Adrenal gland (tissue), 12 donors: ENCODE results near the gene MEGF11. TPM values are rescaled to one million over a fixed set of nuclear protein-coding genes. Genes with fewer than 3 reads are reported as not detected.

ENCODE experiments used
- DNase-seq, 7 donors: peaks; one replicate each; pipeline ENCODE4 v3.0.0-alpha.2; 2019 to 2020
- H3K27ac ChIP-seq, 5 donors: fragments of 200-600 bp; sonication (generic) in 4 of 5; 1 replicate in 3 of 5; 2 replicates in 2 of 5; pipeline versions ENCODE4 v1.5.1 to v1.8.0; 2016 to 2020; ENCODE audit warnings: mild to moderate bottlenecking in 1 of 5
- H3K27me3 ChIP-seq: fragments of 200-600 bp; 2 replicates; pipeline ENCODE4 v1.8.0; 2021
- H3K36me3 ChIP-seq, 2 donors: fragments of 200-600 bp; replicated peaks in 1 of 2; 1 replicate in 1 of 2; 2 replicates in 1 of 2; pipeline versions ENCODE4 v1.5.1 to v1.8.0; 2018 to 2022
- H3K4me1 ChIP-seq, 2 donors: fragments of 200-600 bp; replicated peaks in 1 of 2; 1 replicate in 1 of 2; 2 replicates in 1 of 2; pipeline versions ENCODE4 v1.5.1 to v1.8.0; 2018 to 2021
- H3K4me3 ChIP-seq, 4 donors: fragments of 200-600 bp; sonication (generic) in 3 of 4; one replicate each; pipeline ENCODE4 v1.5.1; 2016 to 2018
- H3K9me3 ChIP-seq, 3 donors: fragments of 200-600 bp; sonication (generic) in 1 of 3; replicated peaks in 1 of 3; 1 replicate in 2 of 3; 2 replicates in 1 of 3; pipeline versions ENCODE4 v1.5.1 to v1.8.0; 2016 to 2021
- POLR2A ChIP-seq, 2 donors: fragments of 450-650 bp; IDR thresholded peaks; one replicate each; pipeline ENCODE4 v1.6.1; 2017; ENCODE audit warnings: antibody characterized with exemption in 2 of 2, mild to moderate bottlenecking in 2 of 2, moderate library complexity in 1 of 2
- whole genome bisulfite sequencing, 4 donors: extraction: QIAGEN DNeasy Blood & Tissue Kit in 2 of 4; methylation state at CpG; one replicate each; pipeline versions ENCODE4 v1.1.5 to v1.1.7; 2013 to 2017; 5-methylcytosine and 5-hydroxymethylcytosine counted together
- intact Hi-C, 2 donors: fragments of 100-400 bp; cut with DNase I; formaldehyde crosslinking; loops; one replicate each; pipeline versions ENCODE4 v1.14.1 to v1.15.0; 2022 to 2023
- polyA plus RNA-seq, 3 donors: library from polyadenylated mRNA; stranded (reverse); fragments of 200-250 nt in 2 of 3; fragments of 350-450 nt in 1 of 3; fragmentation: Illumina TruSeq in 1 of 3; extraction: RNeasy Lipid Tissue Mini Kit (QIAGEN cat#74804) in 1 of 3; gene quantifications; one replicate each; pipeline ENCODE4 v1.2.3, GENCODE V29; 2013 to 2014
- total RNA-seq, 9 donors: library from RNA; depleted of rRNA in 4 of 9; stranded (reverse); fragments of >200 nt in 4 of 9; fragments of 120-200 nt in 1 of 9; fragmentation: NEBNext Ultra II Directional in 1 of 9; extraction: Animal tissue kit (Norgen Biotek cat#: 25700) in 1 of 9; gene quantifications; one replicate each; pipeline versions ENCODE4 v1.1.0 to v1.2.4, GENCODE V29; 2013 to 2023
- TF ChIP-seq, protein P1 (sequence below), 6 experiments: fragments of 450-650 bp in 4 of 6; fragments of 200-600 bp in 2 of 6; sonication (generic) in 1 of 6; IDR thresholded peaks; 1 replicate in 5 of 6; 2 replicates in 1 of 6; pipeline versions ENCODE4 v1.5.1 to v1.8.0; 2016 to 2021; ENCODE audit warnings: antibody characterized with exemption in 6 of 6, mild to moderate bottlenecking in 2 of 6, moderate library complexity in 1 of 6
- donor health status: healthy with polysubstance abuse.
- donor health status: Bipolar disorder and iron deficiency.
- donor health status: DM: yes; HTN: yes; CAD: no.
- donor health status: DM: no; HTN: no; CAD: no.
- donor health status: DM: no; HTN: no; CAD: no.
- donor health status: DM: yes; HTN: yes; CAD: no.

MEGF11 gene
- total and polyA plus RNA-seq, 12 donors = 0.04 to 0.98 (median 0.14) TPM; not detected in 5

DNA sequence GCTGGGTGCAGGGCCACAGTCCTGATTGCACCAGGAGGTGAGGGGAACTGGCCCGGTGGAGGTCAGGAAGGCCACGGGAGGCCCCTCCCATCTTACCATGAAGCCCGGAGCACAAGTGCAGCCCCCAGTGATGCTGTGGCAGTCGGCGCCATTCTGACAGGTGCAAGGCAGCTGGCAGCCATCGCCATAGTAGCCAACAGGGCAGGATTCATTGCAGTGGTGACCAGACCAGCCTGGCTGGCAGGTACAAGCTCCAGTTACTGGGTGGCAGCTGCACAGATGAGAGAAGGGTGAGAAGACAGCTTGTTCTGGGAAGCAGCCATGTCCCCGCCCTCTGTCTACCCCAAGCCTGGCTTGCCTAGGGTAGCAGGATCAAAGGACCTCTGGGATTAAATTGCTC lies 296.1 kb downstream of the MEGF11 start:
- Histone ChIP-seq H3K27me3 (no peaks in the 10 kb centered on the region), H3K9me3 (no peaks in the 10 kb centered on the region), H3K4me1 (no peaks in the 10 kb centered on the region), H3K27ac (no peak overlapping the region), H3K36me3 (no peaks in the 10 kb centered on the region), H3K4me3 (no peak overlapping the region)
- WGBS, 4 donors = 49 to 65% (median 59%) methylated on average over 2 to 7 of the region's 7 CpGs
- intact Hi-C loops = no loop called here
- TF ChIP-seq, protein P1, sequence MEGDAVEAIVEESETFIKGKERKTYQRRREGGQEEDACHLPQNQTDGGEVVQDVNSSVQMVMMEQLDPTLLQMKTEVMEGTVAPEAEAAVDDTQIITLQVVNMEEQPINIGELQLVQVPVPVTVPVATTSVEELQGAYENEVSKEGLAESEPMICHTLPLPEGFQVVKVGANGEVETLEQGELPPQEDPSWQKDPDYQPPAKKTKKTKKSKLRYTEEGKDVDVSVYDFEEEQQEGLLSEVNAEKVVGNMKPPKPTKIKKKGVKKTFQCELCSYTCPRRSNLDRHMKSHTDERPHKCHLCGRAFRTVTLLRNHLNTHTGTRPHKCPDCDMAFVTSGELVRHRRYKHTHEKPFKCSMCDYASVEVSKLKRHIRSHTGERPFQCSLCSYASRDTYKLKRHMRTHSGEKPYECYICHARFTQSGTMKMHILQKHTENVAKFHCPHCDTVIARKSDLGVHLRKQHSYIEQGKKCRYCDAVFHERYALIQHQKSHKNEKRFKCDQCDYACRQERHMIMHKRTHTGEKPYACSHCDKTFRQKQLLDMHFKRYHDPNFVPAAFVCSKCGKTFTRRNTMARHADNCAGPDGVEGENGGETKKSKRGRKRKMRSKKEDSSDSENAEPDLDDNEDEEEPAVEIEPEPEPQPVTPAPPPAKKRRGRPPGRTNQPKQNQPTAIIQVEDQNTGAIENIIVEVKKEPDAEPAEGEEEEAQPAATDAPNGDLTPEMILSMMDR (IDR thresholded peaks at IDR 0.05) = no peak
- TF ChIP-seq POLR2A (IDR thresholded peaks at IDR 0.05) = no peak
- DNase-seq = no peak

DNA sequence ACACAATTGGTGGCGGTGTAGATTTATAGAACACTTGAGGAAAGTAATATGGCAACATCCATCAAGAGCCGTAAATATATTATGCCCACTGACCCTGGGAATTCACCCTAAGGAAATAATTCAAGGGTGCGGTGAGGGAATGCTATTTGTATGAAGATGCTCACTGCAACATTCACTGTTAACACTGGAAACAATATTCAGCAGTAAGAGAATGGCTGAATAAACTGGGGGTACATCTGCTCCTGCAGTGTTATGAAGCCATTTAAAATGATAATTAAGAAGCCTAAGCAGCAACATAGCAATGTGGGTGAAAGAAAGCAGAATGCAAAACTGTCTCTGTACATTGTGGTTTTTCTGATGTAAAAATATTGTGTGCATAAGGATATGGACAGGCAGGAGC lies 296.7 kb downstream of the MEGF11 start:
- Histone ChIP-seq H3K36me3 (no peaks in the 10 kb centered on the region), H3K27ac (no peak overlapping the region), H3K9me3 (no peaks in the 10 kb centered on the region), H3K4me3 (no peak overlapping the region), H3K27me3 (no peaks in the 10 kb centered on the region), H3K4me1 (no peaks in the 10 kb centered on the region)
- WGBS, 4 donors = 78 to 91% (median 88%) methylated on average over 3 of the region's 3 CpGs
- intact Hi-C loops = no loop called here
- no peak for DNase-seq
- TF ChIP-seq, protein P1 (IDR thresholded peaks at IDR 0.05) = no peak
- no peak for TF ChIP-seq POLR2A (IDR thresholded peaks at IDR 0.05)

DNA sequence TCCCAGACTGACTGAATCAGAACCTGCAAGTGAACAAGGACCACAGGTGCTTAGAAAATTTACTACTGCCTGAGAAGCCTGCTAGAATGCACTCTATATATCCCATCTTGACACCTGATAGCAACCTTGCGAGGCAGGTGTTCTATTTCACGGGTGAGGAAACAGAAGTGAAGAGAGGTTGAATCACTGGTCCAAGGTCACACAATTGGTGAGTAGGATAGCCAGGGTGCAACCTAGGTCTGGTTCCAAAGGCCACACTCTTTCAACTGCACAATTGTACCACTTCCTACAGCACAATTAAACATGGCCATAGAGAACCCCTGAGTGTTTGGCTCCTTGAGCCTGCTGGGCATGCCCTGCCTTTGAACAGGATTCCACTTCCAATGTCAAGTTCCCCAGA lies 297.2 kb downstream of the MEGF11 start:
- no peak overlapping the region for H3K4me3 ChIP-seq
- no peak for DNase-seq
- no peaks in the 10 kb centered on the region for H3K27me3 ChIP-seq
- no peaks in the 10 kb centered on the region for H3K36me3 ChIP-seq
- no peak overlapping the region for H3K27ac ChIP-seq
- no peaks in the 10 kb centered on the region for H3K4me1 ChIP-seq
- intact Hi-C loops = no loop called here
- WGBS, 4 donors = 69 to 73% (median 72%) methylated on average over 2 of the region's 2 CpGs
- TF ChIP-seq, protein P1 (IDR thresholded peaks at IDR 0.05) = no peak
- TF ChIP-seq POLR2A (IDR thresholded peaks at IDR 0.05) = no peak
- no peaks in the 10 kb centered on the region for H3K9me3 ChIP-seq

DNA sequence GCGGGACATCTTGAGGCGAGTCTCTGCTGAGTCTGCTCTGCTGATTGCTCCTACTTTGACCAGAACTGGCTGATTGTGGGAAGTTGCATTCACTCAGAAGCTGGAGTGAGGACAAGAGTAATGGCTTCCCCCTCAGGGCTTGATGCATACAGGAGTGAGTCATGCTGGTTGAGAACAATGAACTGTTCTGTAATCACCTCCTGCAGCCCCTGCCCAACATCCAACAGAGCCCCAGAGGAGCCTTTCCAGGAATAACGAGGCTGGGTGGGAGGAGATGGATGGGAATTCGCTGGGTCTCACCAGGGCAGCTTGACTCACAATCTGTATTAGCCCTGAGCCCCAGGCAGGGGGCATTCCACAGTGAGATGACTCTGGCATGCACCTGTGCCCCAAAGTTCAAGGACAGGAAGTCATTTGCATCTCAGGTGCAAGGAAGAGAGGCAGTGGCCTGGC lies 299.2 kb downstream of the MEGF11 start:
- H3K27me3 ChIP-seq = no peaks in the 10 kb centered on the region
- no peak overlapping the region for H3K4me3 ChIP-seq
- 55 to 100% (median 69%) methylated on average over 2 to 4 of the region's 4 CpGs for WGBS, 4 donors
- no peaks in the 10 kb centered on the region for H3K9me3 ChIP-seq
- no peak for DNase-seq
- H3K4me1 ChIP-seq = no peaks in the 10 kb centered on the region
- TF ChIP-seq, protein P1 (IDR thresholded peaks at IDR 0.05) = no peak
- TF ChIP-seq POLR2A (IDR thresholded peaks at IDR 0.05) = no peak
- intact Hi-C loops = no loop called here
- no peaks in the 10 kb centered on the region for H3K36me3 ChIP-seq
- no peak overlapping the region for H3K27ac ChIP-seq
